Astrocyte (in vitro differentiated cells and primary cell): ENCODE data around the gene UGT1A7. TPM values are rescaled to one million over a fixed set of nuclear protein-coding genes. Genes with fewer than 3 reads are reported as not detected.

Experiments used
- DNase-seq: peaks from one replicate; pipeline ENCODE4 v3.0.0-alpha.2; 2010; ENCODE audit warnings: low read depth
- FAIRE-seq: peaks from 2 replicates; lab custom pipeline; 2011; peaks lifted over from hg19 to GRCh38; lab: Jason Lieb, UNC
- H2AFZ ChIP-seq: 2 replicates; pipeline ENCODE4 v1.6.0; 2012; ENCODE audit warnings: low read depth, low read length, inconsistent platforms
- H3K27ac ChIP-seq: 2 replicates; pipeline ENCODE4 v1.5.1; 2011; ENCODE audit warnings: low read depth, low read length, inconsistent platforms
- H3K27me3 ChIP-seq: 2 replicates; pipeline ENCODE4 v1.6.0; 2011; ENCODE audit warnings: low read length, inconsistent platforms; ENCODE audit not compliant: insufficient read depth
- H3K36me3 ChIP-seq: 2 replicates; pipeline ENCODE4 v1.5.1; 2011; ENCODE audit warnings: low read length, inconsistent platforms; ENCODE audit not compliant: insufficient read depth
- H3K4me1 ChIP-seq: 2 replicates; pipeline ENCODE4 v1.5.1; 2011; ENCODE audit warnings: low read length, inconsistent platforms; ENCODE audit not compliant: insufficient read depth
- H3K4me2 ChIP-seq: 2 replicates; pipeline ENCODE4 v1.6.0; 2012; ENCODE audit warnings: low read length, inconsistent platforms
- H3K4me3 ChIP-seq: 2 replicates; pipeline ENCODE4 v1.5.1; 2011; ENCODE audit warnings: low read depth, mild to moderate bottlenecking, low read length, inconsistent platforms; ENCODE audit not compliant: insufficient read depth
- H3K79me2 ChIP-seq: 2 replicates; pipeline ENCODE4 v1.6.0; 2012; ENCODE audit warnings: mild to moderate bottlenecking, low read length, inconsistent platforms; ENCODE audit not compliant: insufficient read depth
- H3K9ac ChIP-seq: 2 replicates; pipeline ENCODE4 v1.6.0; 2012; ENCODE audit warnings: mild to moderate bottlenecking, low read length, inconsistent platforms
- H3K9me3 ChIP-seq: 2 replicates; pipeline ENCODE4 v1.5.1; 2012; ENCODE audit warnings: low read depth, mild to moderate bottlenecking, low read length, inconsistent platforms; ENCODE audit not compliant: insufficient read depth
- H4K20me1 ChIP-seq: 2 replicates; pipeline ENCODE4 v1.6.0; 2012; ENCODE audit warnings: low read length, inconsistent platforms; ENCODE audit not compliant: insufficient read depth
- H3K27ac Mint-ChIP-seq: one replicate; pipeline ENCODE4 v1.8.0; 2021; ENCODE audit warnings: mild to moderate bottlenecking, mixed read lengths; ENCODE audit not compliant: unreplicated experiment
- H3K27me3 Mint-ChIP-seq: one replicate; pipeline ENCODE4 v1.8.0; 2021; ENCODE audit warnings: low read depth, mixed read lengths; ENCODE audit not compliant: unreplicated experiment
- H3K36me3 Mint-ChIP-seq: one replicate; pipeline ENCODE4 v1.8.0; 2021; ENCODE audit warnings: low read depth, mixed read lengths; ENCODE audit not compliant: unreplicated experiment
- H3K4me1 Mint-ChIP-seq: one replicate; pipeline ENCODE4 v1.8.0; 2021; ENCODE audit warnings: low read depth, mixed read lengths; ENCODE audit not compliant: unreplicated experiment
- H3K4me3 Mint-ChIP-seq: one replicate; pipeline ENCODE4 v1.8.0; 2021; ENCODE audit warnings: mild to moderate bottlenecking, moderate library complexity, mixed read lengths; ENCODE audit not compliant: unreplicated experiment
- H3K9me3 Mint-ChIP-seq: one replicate; pipeline ENCODE4 v1.8.0; 2021; ENCODE audit warnings: mild to moderate bottlenecking, mixed read lengths; ENCODE audit not compliant: unreplicated experiment
- CTCF ChIP-seq: IDR thresholded peaks from 2 replicates; pipeline ENCODE4 v1.5.1; 2011; ENCODE audit warnings: low read depth, mild to moderate bottlenecking, inconsistent platforms, low read length, moderate library complexity; ENCODE audit not compliant: insufficient read depth
- EZH2 ChIP-seq: IDR thresholded peaks from 2 replicates; pipeline ENCODE4 v1.6.1; 2012; ENCODE audit warnings: mild to moderate bottlenecking, low read length, inconsistent platforms; ENCODE audit not compliant: insufficient read depth
- total RNA-seq: library from RNA; stranded (reverse); gene quantifications from 2 replicates; pipeline ENCODE4 v1.2.1, GENCODE V29; 2021

UGT1A7 gene
- total RNA-seq, 1 donor from 2014 or later: not detected

- Histone ChIP-seq H3K79me2 (no peaks in the 10 kb centered on the region), H3K4me3 (no peak overlapping the region), H3K9me3 (no peaks in the 10 kb centered on the region), H2AFZ (no peak overlapping the region), H3K27ac (no peak overlapping the region), H4K20me1 (no peaks in the 10 kb centered on the region), H3K4me1 (no peaks in the 10 kb centered on the region), H3K9ac (no peak overlapping the region), H3K36me3 (no peaks in the 10 kb centered on the region), H3K4me2 (no peak overlapping the region), H3K27me3 (peaks cover 5% of the 10 kb centered on the region)
- TF ChIP-seq EZH2 (no peak), CTCF (no peak)
- Mint-ChIP-seq H3K36me3 (no peaks in the 10 kb centered on the region), H3K27me3 (peaks cover 12% of the 10 kb centered on the region), H3K9me3 (peaks cover 13% of the 10 kb centered on the region), H3K4me3 (no peak overlapping the region), H3K4me1 (no peaks in the 10 kb centered on the region), H3K27ac (no peak overlapping the region)
- no peak for DNase-seq
- FAIRE-seq: no peak
Observed at GRCh38 chr2:233754872-233755611, 73.3 kb downstream of the UGT1A7 start.

- Histone ChIP-seq H3K27me3 (peaks cover 5% of the 10 kb centered on the region), H2AFZ (no peak overlapping the region), H3K4me3 (no peak overlapping the region), H3K27ac (no peak overlapping the region), H3K4me1 (no peaks in the 10 kb centered on the region), H3K9ac (no peak overlapping the region), H3K4me2 (no peak overlapping the region), H3K36me3 (no peaks in the 10 kb centered on the region), H3K9me3 (no peaks in the 10 kb centered on the region), H3K79me2 (no peaks in the 10 kb centered on the region), H4K20me1 (no peaks in the 10 kb centered on the region)
- H3K9me3 Mint-ChIP-seq: peaks cover 5% of the 10 kb centered on the region
- H3K27ac Mint-ChIP-seq: no peak overlapping the region
- peaks cover 12% of the 10 kb centered on the region for H3K27me3 Mint-ChIP-seq
- no peaks in the 10 kb centered on the region for H3K36me3 Mint-ChIP-seq
- no peak for TF ChIP-seq EZH2
- no peak for TF ChIP-seq CTCF
- no peak for FAIRE-seq
- H3K4me1 Mint-ChIP-seq: no peaks in the 10 kb centered on the region
- H3K4me3 Mint-ChIP-seq: no peak overlapping the region
- no peak for DNase-seq
Observed at GRCh38 chr2:233756429-233757081, 74.9 kb downstream of the UGT1A7 start.

GRCh38 chr2:233758141-233758540, 76.4 kb downstream of the UGT1A7 start:
- FAIRE-seq: no peak
- DNase-seq: no peak
- TF ChIP-seq EZH2: no peak
- TF ChIP-seq CTCF: no peak
- H3K4me3 Mint-ChIP-seq: no peak overlapping the region
- H3K4me1 ChIP-seq: no peaks in the 10 kb centered on the region
- peaks cover under 1% of the 10 kb centered on the region for H3K9me3 Mint-ChIP-seq
- H3K79me2 ChIP-seq: no peaks in the 10 kb centered on the region
- H3K27ac Mint-ChIP-seq: no peak overlapping the region
- peaks cover 12% of the 10 kb centered on the region for H3K27me3 Mint-ChIP-seq
- peaks cover 5% of the 10 kb centered on the region for H3K27me3 ChIP-seq
- no peak overlapping the region for H2AFZ ChIP-seq
- H3K27ac ChIP-seq: no peak overlapping the region
- H3K9ac ChIP-seq: no peak overlapping the region
- no peaks in the 10 kb centered on the region for H3K4me1 Mint-ChIP-seq
- H3K9me3 ChIP-seq: no peaks in the 10 kb centered on the region
- H3K36me3 Mint-ChIP-seq: no peaks in the 10 kb centered on the region
- H3K4me2 ChIP-seq: no peak overlapping the region
- H3K4me3 ChIP-seq: no peak overlapping the region
- H4K20me1 ChIP-seq: no peaks in the 10 kb centered on the region
- H3K36me3 ChIP-seq: no peaks in the 10 kb centered on the region
